H9 (cell line): ENCODE results near the gene PCDH9. TPM values are rescaled to one million over a fixed set of nuclear protein-coding genes. Genes with fewer than 3 reads are reported as not detected.

ENCODE experiments used
- DNase-seq: peaks from one replicate; pipeline ENCODE4 v3.0.0-alpha.2; 2017
- H2AFZ ChIP-seq: one replicate; pipeline ENCODE4 v1.6.1; 2013; ENCODE audit warnings: mild to moderate bottlenecking, low read length, control low read depth, moderate library complexity
- H2AK5ac ChIP-seq: 2 replicates; pipeline ENCODE4 v1.6.1; 2013; ENCODE audit warnings: low read length, control low read depth, mixed read lengths; ENCODE audit not compliant: insufficient read length
- H2BK120ac ChIP-seq: one replicate; pipeline ENCODE4 v1.6.1; 2013; ENCODE audit warnings: low read depth, mild to moderate bottlenecking, low read length, control low read depth, inconsistent platforms; ENCODE audit not compliant: poor library complexity, severe bottlenecking
- H2BK12ac ChIP-seq: 2 replicates; pipeline ENCODE4 v1.6.1; 2013; ENCODE audit warnings: low read length, control low read depth, mixed read lengths, low read depth; ENCODE audit not compliant: insufficient read length
- H2BK15ac ChIP-seq: 2 replicates; pipeline ENCODE4 v1.6.1; 2013; ENCODE audit warnings: low read depth, low read length, control low read depth
- H2BK20ac ChIP-seq: one replicate; pipeline ENCODE4 v1.6.1; 2013; ENCODE audit warnings: low read depth, mild to moderate bottlenecking, low read length, control low read depth, inconsistent platforms; ENCODE audit not compliant: poor library complexity, severe bottlenecking
- H2BK5ac ChIP-seq: 2 replicates; pipeline ENCODE4 v1.6.1; 2013; ENCODE audit warnings: low read length, control low read depth, mixed read lengths; ENCODE audit not compliant: insufficient read length
- H3K14ac ChIP-seq: 2 replicates; pipeline ENCODE4 v1.6.1; 2013; ENCODE audit warnings: low read length, control low read depth; ENCODE audit not compliant: insufficient read depth
- H3K18ac ChIP-seq: 2 replicates; pipeline ENCODE4 v1.6.1; 2013; ENCODE audit warnings: low read depth, mild to moderate bottlenecking, mixed read lengths, low read length, control low read depth; ENCODE audit not compliant: insufficient read length
- H3K23ac ChIP-seq: 2 replicates; pipeline ENCODE4 v1.6.1; 2013; ENCODE audit warnings: low read length, control low read depth, mixed read lengths, low read depth; ENCODE audit not compliant: insufficient read length
- H3K23me2 ChIP-seq: 2 replicates; pipeline ENCODE4 v1.6.1; 2013; ENCODE audit warnings: low read depth, mild to moderate bottlenecking, mixed read lengths, low read length, control low read depth; ENCODE audit not compliant: insufficient read length, poor library complexity, severe bottlenecking
- H3K27ac ChIP-seq: 2 replicates; pipeline ENCODE4 v1.5.1; 2013; ENCODE audit warnings: low read length, control low read depth, mixed read lengths, low read depth; ENCODE audit not compliant: insufficient read length
- H3K27me3 ChIP-seq: 2 replicates; pipeline ENCODE4 v1.6.1; 2013; ENCODE audit warnings: low read length, control low read depth, inconsistent platforms; ENCODE audit not compliant: insufficient read depth
- H3K4ac ChIP-seq: 2 replicates; pipeline ENCODE4 v1.6.1; 2013; ENCODE audit warnings: low read depth, mild to moderate bottlenecking, control low read depth, inconsistent platforms, low read length, moderate library complexity
- H3K4me1 ChIP-seq: 2 replicates; pipeline ENCODE4 v1.6.1; 2013; ENCODE audit warnings: low read length, control low read depth, inconsistent platforms; ENCODE audit not compliant: insufficient read depth
- H3K4me2 ChIP-seq: 2 replicates; pipeline ENCODE4 v1.6.1; 2013; ENCODE audit warnings: low read length, control low read depth, mixed read lengths; ENCODE audit not compliant: insufficient read length, insufficient read depth
- H3K56ac ChIP-seq: 2 replicates; pipeline ENCODE4 v1.6.1; 2013; ENCODE audit warnings: low read depth, mild to moderate bottlenecking, mixed read lengths, low read length, control low read depth; ENCODE audit not compliant: insufficient read length
- H3K79me1 ChIP-seq: 2 replicates; pipeline ENCODE4 v1.6.1; 2013; ENCODE audit warnings: low read depth, mild to moderate bottlenecking, moderate library complexity, low read length, control low read depth, inconsistent platforms; ENCODE audit not compliant: insufficient read depth, poor library complexity, severe bottlenecking
- H3K79me2 ChIP-seq: 2 replicates; pipeline ENCODE4 v1.6.1; 2013; ENCODE audit warnings: low read length, control low read depth, inconsistent platforms; ENCODE audit not compliant: insufficient read depth
- H3K9ac ChIP-seq: 2 replicates; pipeline ENCODE4 v1.6.1; 2013; ENCODE audit warnings: low read length, control low read depth, mixed read lengths; ENCODE audit not compliant: insufficient read length; ENCODE audit errors: extremely low read depth
- H3K9me3 ChIP-seq: one replicate; pipeline ENCODE4 v1.6.1; 2013; ENCODE audit warnings: low read depth, low read length, inconsistent platforms; ENCODE audit not compliant: control insufficient read depth
- H3T11ph ChIP-seq: one replicate; pipeline ENCODE4 v1.6.1; 2013; ENCODE audit warnings: mild to moderate bottlenecking, low read length, control low read depth, inconsistent platforms
- H4K20me1 ChIP-seq: one replicate; pipeline ENCODE4 v1.6.1; 2013; ENCODE audit not compliant: control insufficient read depth, insufficient read length, insufficient read depth
- H4K5ac ChIP-seq: 2 replicates; pipeline ENCODE4 v1.6.1; 2013; ENCODE audit warnings: low read depth, mild to moderate bottlenecking, mixed read lengths, low read length, control low read depth; ENCODE audit not compliant: insufficient read length
- H4K8ac ChIP-seq: replicated peaks from 2 replicates; pipeline ENCODE4 v1.6.1; 2013; ENCODE audit warnings: low read length, control low read depth, mixed read lengths, low read depth; ENCODE audit not compliant: insufficient read length
- H4K91ac ChIP-seq: 2 replicates; pipeline ENCODE4 v1.6.1; 2013; ENCODE audit warnings: low read depth, mild to moderate bottlenecking, moderate library complexity, mixed read lengths, low read length, control low read depth; ENCODE audit not compliant: insufficient read length
- H3K27ac Mint-ChIP-seq, 3 experiments: 2 replicates in 2 of 3; 3 replicates in 1 of 3; pipeline ENCODE4 v1.8.0; 2020 to 2021; ENCODE audit warnings: mixed read lengths in 3 of 3, mild to moderate bottlenecking in 1 of 3, moderate library complexity in 1 of 3
- H3K27me3 Mint-ChIP-seq: 2 replicates; pipeline ENCODE4 v1.8.0; 2021; ENCODE audit warnings: low read depth, mild to moderate bottlenecking, moderate library complexity, mixed read lengths
- H3K36me3 Mint-ChIP-seq, 3 experiments: 2 replicates in 2 of 3; 3 replicates in 1 of 3; pipeline ENCODE4 v1.8.0; 2020 to 2021; ENCODE audit warnings: low read depth in 3 of 3, mixed read lengths in 3 of 3; ENCODE audit not compliant: insufficient read depth in 1 of 3
- H3K4me1 Mint-ChIP-seq, 2 experiments: 2 replicates each; pipeline ENCODE4 v1.8.0; 2020; ENCODE audit warnings: mixed read lengths in 2 of 2
- H3K4me3 Mint-ChIP-seq, 2 experiments: 2 replicates in 1 of 2; 3 replicates in 1 of 2; pipeline ENCODE4 v1.8.0; 2020 to 2021; ENCODE audit warnings: mild to moderate bottlenecking in 2 of 2, mixed read lengths in 2 of 2, moderate library complexity in 1 of 2
- H3K9me3 Mint-ChIP-seq, 2 experiments: 2 replicates in 1 of 2; 3 replicates in 1 of 2; pipeline ENCODE4 v1.8.0; 2020; ENCODE audit warnings: mild to moderate bottlenecking in 2 of 2, mixed read lengths in 2 of 2, moderate library complexity in 1 of 2
- CTCF ChIP-seq: fragments of 200-600 bp; sonication (generic); conservative IDR thresholded peaks from 3 replicates; pipeline ENCODE4 v1.8.0; 2021; ENCODE audit warnings: antibody characterized with exemption, mild to moderate bottlenecking
- WGBS: extraction: QIAGEN DNeasy Blood & Tissue Kit; methylation state at CpG from one replicate; pipeline ENCODE4 v1.1.7; 2013; ENCODE audit warnings: missing lambda C conversion rate, low lambda C conversion rate, mixed read lengths; ENCODE audit not compliant: insufficient read length; ENCODE audit errors: extremely low coverage; 5-methylcytosine and 5-hydroxymethylcytosine counted together
- total RNA-seq: library from RNA; stranded (reverse); gene quantifications from 2 replicates; pipeline ENCODE4 v1.2.1, GENCODE V29; 2021

The PCDH9 gene
- total RNA-seq, 1 experiment from 2014 or later = 0.11 TPM

GRCh38 chr13:66557357-66557756 is 672.8 kb downstream of the PCDH9 start:
- Mint-ChIP-seq H3K36me3 (peaks cover 5 to 10% (median 6%) of the 10 kb centered on the region in 3 experiments; a peak in 4 of 7 replicates), H3K9me3 (peaks cover 6 to 9% of the 10 kb centered on the region in 2 experiments), H3K27ac (no peak overlapping the region), H3K27me3 (no peaks in the 10 kb centered on the region), H3K4me3 (no peak overlapping the region), H3K4me1 (peaks cover 5 to 8% of the 10 kb centered on the region in 2 experiments; a peak in 2 of 4 replicates)
- no peak overlapping the region for H3K14ac ChIP-seq
- no peaks in the 10 kb centered on the region for H3K79me1 ChIP-seq
- H2AFZ ChIP-seq = no peak overlapping the region
- H3K27me3 ChIP-seq = no peaks in the 10 kb centered on the region
- H3K9me3 ChIP-seq = no peaks in the 10 kb centered on the region
- no peak overlapping the region for H3K18ac ChIP-seq
- H3K79me2 ChIP-seq = no peaks in the 10 kb centered on the region
- no peak for DNase-seq
- no peaks in the 10 kb centered on the region for H3K4me1 ChIP-seq
- no peak overlapping the region for H3K27ac ChIP-seq
- H2BK12ac ChIP-seq = no peak overlapping the region
- no peak overlapping the region for H2BK20ac ChIP-seq
- H3T11ph ChIP-seq = no peak overlapping the region
- no peak overlapping the region for H4K8ac ChIP-seq
- H4K91ac ChIP-seq = no peak overlapping the region
- no peak overlapping the region for H2BK5ac ChIP-seq
- H4K5ac ChIP-seq = no peak overlapping the region
- no peak overlapping the region for H2BK120ac ChIP-seq
- WGBS = no CpG with 5 or more reads among the region's 3 CpGs
- no peak overlapping the region for H2BK15ac ChIP-seq
- no peak overlapping the region for H3K23ac ChIP-seq
- no peak overlapping the region for H3K56ac ChIP-seq
- TF ChIP-seq CTCF = no peak
- no peak overlapping the region for H3K9ac ChIP-seq
- no peak overlapping the region for H3K4me2 ChIP-seq
- no peaks in the 10 kb centered on the region for H4K20me1 ChIP-seq
- no peak overlapping the region for H2AK5ac ChIP-seq
- no peak overlapping the region for H3K4ac ChIP-seq
- H3K23me2 ChIP-seq = no peaks in the 10 kb centered on the region
